Retinal pigment epithelial cell (primary cell): ENCODE data around the gene GALNT11.
"Not testable (repeated sequence)": the region's sequence is repeated elsewhere in the genome, so short reads cannot be mapped to it uniquely, and the experiment has no call there.

ENCODE experiments used
- DNase-seq: peaks from one replicate; pipeline ENCODE4 v3.0.0-alpha.2; 2010; ENCODE audit warnings: low read depth
- H3K4me3 ChIP-seq: 2 replicates; pipeline ENCODE4 v1.5.1; 2011; ENCODE audit warnings: mild to moderate bottlenecking, low read length, control low read depth, moderate library complexity
- CTCF ChIP-seq: conservative IDR thresholded peaks from 2 replicates; pipeline ENCODE4 v1.5.1; 2011; ENCODE audit warnings: low read depth, low read length, control low read depth, inconsistent platforms

The GALNT11 gene

GRCh38 chr7:152072421-152072820 lies 46.9 kb downstream of the GALNT11 start:
- H3K4me3 ChIP-seq: no peak overlapping the region
- DNase-seq: no peak
- no peak for TF ChIP-seq CTCF

GRCh38 chr7:152073352-152073751 lies 47.9 kb downstream of the GALNT11 start:
- no peak overlapping the region for H3K4me3 ChIP-seq
- DNase-seq: no peak
- no peak for TF ChIP-seq CTCF

GRCh38 chr7:152074673-152075072 lies 49.2 kb downstream of the GALNT11 start:
- no peak for DNase-seq
- H3K4me3 ChIP-seq: no peak overlapping the region
- no peak for TF ChIP-seq CTCF

- H3K4me3 ChIP-seq, DNase-seq: not testable (repeated sequence)
Measured at GRCh38 chr7:152075379-152075778, 49.9 kb downstream of the GALNT11 start.

- TF ChIP-seq CTCF: peak; percentile 53
- DNase-seq: no peak
- no peak overlapping the region for H3K4me3 ChIP-seq
Measured at GRCh38 chr7:152076324-152076821, 50.9 kb downstream of the GALNT11 start.

- DNase-seq: no peak
- TF ChIP-seq CTCF: no peak
- no peak overlapping the region for H3K4me3 ChIP-seq
Measured at GRCh38 chr7:152076940-152077933, 51.8 kb downstream of the GALNT11 start.

- H3K4me3 ChIP-seq: no peak overlapping the region
- TF ChIP-seq CTCF: no peak
- no peak for DNase-seq
Measured at GRCh38 chr7:152078025-152078424, 52.6 kb downstream of the GALNT11 start.
